HFFc6 (cell line): ENCODE results near the gene EDEM1. TPM values are rescaled to one million over a fixed set of nuclear protein-coding genes. Genes with fewer than 3 reads are reported as not detected.

ENCODE experiments used
- DNase-seq: peaks from one replicate; pipeline ENCODE4 v3.0.0-alpha.2; 2018
- H3K27ac Mint-ChIP-seq: 2 replicates; pipeline ENCODE4 v1.8.0; 2020; ENCODE audit warnings: mild to moderate bottlenecking, mixed read lengths
- H3K27me3 Mint-ChIP-seq: 2 replicates; pipeline ENCODE4 v1.8.0; 2021; ENCODE audit warnings: mild to moderate bottlenecking, moderate library complexity, mixed read lengths; ENCODE audit not compliant: insufficient read depth
- H3K36me3 Mint-ChIP-seq: 2 replicates; pipeline ENCODE4 v1.8.0; 2021; ENCODE audit warnings: low read depth, mixed read lengths
- H3K4me1 Mint-ChIP-seq: 2 replicates; pipeline ENCODE4 v1.8.0; 2020; ENCODE audit warnings: low read depth, mixed read lengths
- H3K4me3 Mint-ChIP-seq: 2 replicates; pipeline ENCODE4 v1.8.0; 2020; ENCODE audit warnings: mild to moderate bottlenecking, moderate library complexity, mixed read lengths
- H3K9me3 Mint-ChIP-seq: 2 replicates; pipeline ENCODE4 v1.8.0; 2020; ENCODE audit warnings: mild to moderate bottlenecking, mixed read lengths
- total RNA-seq, 6 experiments: library from RNA; stranded (reverse); fragmentation: NEBNext Ultra II Directional; extraction: Animal tissue kit (Norgen Biotek cat#: 25700); gene quantifications; 2 replicates in 1 of 6; 3 replicates in 5 of 6; pipeline ENCODE4 v1.2.3, GENCODE V29; 2021
- TF ChIP-seq, protein P1 (sequence below): fragments of 200-600 bp; sonication (generic); IDR thresholded peaks from 2 replicates; pipeline ENCODE4 v1.5.0; 2021; ENCODE audit warnings: antibody characterized with exemption, mild to moderate bottlenecking

The EDEM1 gene
- total RNA-seq, 6 experiments from 2014 or later, result 47.6 to 56.4 (median 52.0) TPM

DNA sequence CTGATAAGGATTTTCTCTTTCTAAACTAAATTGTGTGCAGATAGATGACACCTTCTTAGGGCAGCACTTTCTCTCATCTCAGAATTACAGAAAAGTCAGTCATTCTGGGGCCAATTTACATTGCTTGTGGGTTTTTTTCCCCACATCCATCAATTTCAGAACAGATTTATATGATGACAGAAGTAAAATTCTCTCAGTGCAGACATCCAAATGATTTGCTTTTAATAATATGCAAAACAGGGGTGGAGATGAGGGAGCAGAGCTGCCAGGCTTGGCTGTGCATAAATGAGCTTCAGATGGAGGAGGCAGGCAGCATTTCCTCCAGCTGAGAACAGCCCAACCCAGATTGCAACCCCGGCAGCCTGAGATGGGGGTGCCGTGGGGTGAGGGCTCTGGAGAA, 44.0 kb downstream of the EDEM1 start:
- Mint-ChIP-seq H3K36me3 (no peaks in the 10 kb centered on the region), H3K27me3 (peaks cover 15% of the 10 kb centered on the region), H3K4me3 (no peak overlapping the region), H3K4me1 (peaks cover 26% of the 10 kb centered on the region; the same call in 1 of the 2 replicates), H3K27ac (no peak overlapping the region), H3K9me3 (no peaks in the 10 kb centered on the region)
- no peak for DNase-seq
- TF ChIP-seq, protein P1, sequence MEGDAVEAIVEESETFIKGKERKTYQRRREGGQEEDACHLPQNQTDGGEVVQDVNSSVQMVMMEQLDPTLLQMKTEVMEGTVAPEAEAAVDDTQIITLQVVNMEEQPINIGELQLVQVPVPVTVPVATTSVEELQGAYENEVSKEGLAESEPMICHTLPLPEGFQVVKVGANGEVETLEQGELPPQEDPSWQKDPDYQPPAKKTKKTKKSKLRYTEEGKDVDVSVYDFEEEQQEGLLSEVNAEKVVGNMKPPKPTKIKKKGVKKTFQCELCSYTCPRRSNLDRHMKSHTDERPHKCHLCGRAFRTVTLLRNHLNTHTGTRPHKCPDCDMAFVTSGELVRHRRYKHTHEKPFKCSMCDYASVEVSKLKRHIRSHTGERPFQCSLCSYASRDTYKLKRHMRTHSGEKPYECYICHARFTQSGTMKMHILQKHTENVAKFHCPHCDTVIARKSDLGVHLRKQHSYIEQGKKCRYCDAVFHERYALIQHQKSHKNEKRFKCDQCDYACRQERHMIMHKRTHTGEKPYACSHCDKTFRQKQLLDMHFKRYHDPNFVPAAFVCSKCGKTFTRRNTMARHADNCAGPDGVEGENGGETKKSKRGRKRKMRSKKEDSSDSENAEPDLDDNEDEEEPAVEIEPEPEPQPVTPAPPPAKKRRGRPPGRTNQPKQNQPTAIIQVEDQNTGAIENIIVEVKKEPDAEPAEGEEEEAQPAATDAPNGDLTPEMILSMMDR, result no peak

DNA sequence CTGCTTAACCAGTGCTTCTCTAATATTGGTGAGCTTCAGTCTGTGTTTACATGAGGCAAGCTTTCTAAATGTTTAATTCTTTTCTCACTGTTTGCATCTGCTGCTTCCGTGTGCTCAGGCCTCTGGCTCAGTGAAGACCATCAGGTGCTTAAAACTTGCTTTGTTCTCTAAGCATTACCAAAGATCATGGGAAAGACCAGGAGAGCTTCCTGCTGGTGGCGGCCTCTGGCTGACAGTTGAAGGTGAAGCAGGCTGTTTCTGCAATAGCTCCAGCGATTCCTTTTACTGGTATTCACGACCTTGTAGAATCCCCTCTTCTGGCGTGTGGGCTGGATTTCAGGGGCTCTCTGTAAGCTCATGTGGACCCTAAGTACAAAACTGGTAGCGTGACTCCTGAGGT, 45.1 kb downstream of the EDEM1 start:
- H3K4me3 Mint-ChIP-seq, result no peak overlapping the region
- DNase-seq, result no peak
- no peak overlapping the region for H3K27ac Mint-ChIP-seq
- no peaks in the 10 kb centered on the region for H3K9me3 Mint-ChIP-seq
- H3K4me1 Mint-ChIP-seq, result peaks cover 19% of the 10 kb centered on the region; the same call in 1 of the 2 replicates
- TF ChIP-seq, protein P1, result peak; percentile 25; the same call in 1 of the 2 replicates
- H3K36me3 Mint-ChIP-seq, result no peaks in the 10 kb centered on the region
- peaks cover 17% of the 10 kb centered on the region for H3K27me3 Mint-ChIP-seq

DNA sequence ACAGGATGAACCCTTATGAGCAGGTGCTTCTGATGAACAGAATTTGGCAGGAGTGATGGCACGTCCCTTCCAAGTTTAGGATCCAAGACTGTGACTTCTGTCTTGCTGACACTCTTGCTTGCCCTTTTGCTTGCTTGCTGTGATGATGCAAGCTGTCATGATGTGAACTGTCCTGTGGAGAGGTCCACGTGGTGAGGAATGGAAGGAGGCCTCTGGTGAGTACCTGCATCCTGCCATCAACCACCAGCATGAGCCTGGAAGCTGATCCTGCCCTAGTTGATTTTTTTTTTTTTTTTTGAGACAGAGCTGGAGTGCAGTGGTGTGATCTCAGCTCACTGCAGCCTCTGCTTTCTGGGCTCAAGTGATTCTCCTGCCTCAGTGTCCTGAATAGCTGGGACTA, 45.5 kb downstream of the EDEM1 start:
- H3K4me1 Mint-ChIP-seq, result peaks cover 19% of the 10 kb centered on the region; the same call in 1 of the 2 replicates
- H3K27ac Mint-ChIP-seq, result no peak overlapping the region
- H3K36me3 Mint-ChIP-seq, result no peaks in the 10 kb centered on the region
- TF ChIP-seq, protein P1, result no peak
- no peak for DNase-seq
- H3K9me3 Mint-ChIP-seq, result no peaks in the 10 kb centered on the region
- H3K4me3 Mint-ChIP-seq, result no peak overlapping the region
- peaks cover 17% of the 10 kb centered on the region for H3K27me3 Mint-ChIP-seq

DNA sequence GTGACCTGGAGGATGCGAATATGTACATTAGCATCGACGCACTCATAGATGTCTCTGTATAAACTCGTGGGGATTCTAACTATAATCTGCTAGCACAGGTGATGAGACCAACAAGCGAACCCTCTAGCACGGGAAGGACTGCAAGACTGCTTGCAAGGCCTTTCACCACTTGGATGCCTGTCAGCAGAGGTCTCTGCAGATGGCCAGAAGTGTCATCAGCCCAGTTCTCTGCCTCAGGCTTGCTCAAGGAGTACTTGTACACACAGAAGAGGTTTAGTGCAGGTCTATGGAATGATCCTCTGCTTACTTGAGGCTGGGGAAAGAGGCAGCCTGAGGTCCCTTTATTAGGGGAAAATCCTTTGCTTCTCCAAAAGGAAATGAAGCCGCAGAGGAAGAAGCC, 48.1 kb downstream of the EDEM1 start:
- no peaks in the 10 kb centered on the region for H3K36me3 Mint-ChIP-seq
- no peaks in the 10 kb centered on the region for H3K9me3 Mint-ChIP-seq
- no peak for DNase-seq
- peaks cover 14% of the 10 kb centered on the region for H3K27me3 Mint-ChIP-seq
- TF ChIP-seq, protein P1, result no peak
- H3K27ac Mint-ChIP-seq, result no peak overlapping the region
- peaks cover 23% of the 10 kb centered on the region; the same call in 1 of the 2 replicates for H3K4me1 Mint-ChIP-seq
- no peak overlapping the region for H3K4me3 Mint-ChIP-seq

DNA sequence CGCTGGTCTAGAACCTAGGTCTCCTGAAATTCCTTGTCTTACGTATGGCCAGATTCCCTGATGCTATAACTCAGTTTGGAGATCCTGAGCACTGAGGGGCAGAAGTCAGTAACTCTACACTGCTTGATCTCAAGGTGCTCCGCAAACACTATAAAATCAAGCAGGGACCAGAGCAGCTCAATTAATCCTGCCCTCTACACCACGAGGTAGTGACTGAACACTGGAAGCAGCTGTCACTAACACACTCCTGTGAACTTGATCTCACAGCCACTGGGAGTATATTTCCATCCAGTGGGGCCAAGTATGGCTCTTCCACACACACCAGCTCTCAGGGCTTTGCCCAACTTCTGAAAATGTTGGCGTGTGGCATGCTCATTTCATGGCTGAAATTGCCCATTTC, 51.0 kb downstream of the EDEM1 start:
- TF ChIP-seq, protein P1, result no peak
- no peak for DNase-seq
- Mint-ChIP-seq H3K36me3 (peaks cover 1% of the 10 kb centered on the region; the same call in 1 of the 2 replicates), H3K27me3 (peaks cover 4% of the 10 kb centered on the region), H3K4me1 (peaks cover 11% of the 10 kb centered on the region; the same call in 1 of the 2 replicates), H3K4me3 (no peak overlapping the region), H3K9me3 (peaks cover 7% of the 10 kb centered on the region), H3K27ac (no peak overlapping the region)

DNA sequence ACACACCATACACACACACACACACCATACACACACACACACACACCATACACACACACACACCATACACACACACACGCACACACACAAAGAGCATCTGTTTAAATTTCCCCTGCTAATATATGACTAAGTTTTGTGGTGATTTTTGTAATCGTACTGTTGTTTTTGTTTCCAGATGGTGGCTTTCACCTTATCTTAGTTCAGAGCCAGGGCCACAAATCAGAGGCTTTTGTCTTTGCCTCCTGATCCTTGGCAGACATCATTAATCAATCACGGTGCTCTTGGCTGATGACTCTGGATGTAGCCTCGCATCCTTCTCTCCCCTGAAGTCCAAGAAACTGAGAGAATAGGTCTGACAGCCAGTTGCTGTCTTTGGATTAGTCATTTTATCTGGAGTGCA, 52.1 kb downstream of the EDEM1 start:
- H3K27me3 Mint-ChIP-seq, result peaks cover 4% of the 10 kb centered on the region
- no peak overlapping the region for H3K4me3 Mint-ChIP-seq
- DNase-seq, result no peak
- H3K9me3 Mint-ChIP-seq, result peaks cover 17% of the 10 kb centered on the region
- peaks cover 9% of the 10 kb centered on the region; the same call in 1 of the 2 replicates for H3K4me1 Mint-ChIP-seq
- TF ChIP-seq, protein P1, result no peak
- peaks cover 12% of the 10 kb centered on the region; the same call in 1 of the 2 replicates for H3K36me3 Mint-ChIP-seq
- no peak overlapping the region for H3K27ac Mint-ChIP-seq
